ENCODE data around the gene GPC4. TPM values are rescaled to one million over a fixed set of nuclear protein-coding genes. Genes with fewer than 3 reads are reported as not detected.

The GPC4 gene
- total and polyA plus RNA-seq, 2 donors (not counting 1 experiment from before 2014, with no cell fraction given): 2.8 to 3.4 TPM

DNA sequence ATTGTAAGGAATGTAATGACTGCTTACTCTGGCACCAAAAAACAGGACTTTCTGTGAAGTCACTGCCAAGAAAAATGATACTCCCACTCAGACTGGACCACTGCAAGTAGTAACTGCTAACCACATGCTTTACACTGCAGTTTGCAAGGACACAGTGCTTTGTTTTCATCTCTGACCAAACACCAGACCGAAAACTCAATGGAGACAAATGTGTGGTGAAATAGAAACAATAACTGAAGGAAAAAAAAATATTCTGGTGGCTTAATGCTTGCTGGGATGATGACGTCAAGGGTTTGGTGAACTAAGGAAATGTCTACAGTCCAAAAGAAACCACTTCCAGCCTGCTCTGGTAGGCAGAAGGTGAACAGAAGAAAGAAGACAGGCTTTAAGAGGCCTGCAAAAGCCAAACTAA is 13.2 kb downstream of the GPC4 start:
- H3K4me3 ChIP-seq (replicated peaks in 1 of 4; ENCODE audit: control extremely low read depth in 1 of 4, insufficient read depth in 1 of 4, low read depth in 3 of 4, low read length in 4 of 4): no peak overlapping the region
- H3K36me3 ChIP-seq (ENCODE audit: control insufficient read depth, insufficient read depth, low read length): no peaks in the 10 kb centered on the region
- TF ChIP-seq CTCF (conservative IDR thresholded peaks at IDR 0.05 in 1 of 2, IDR thresholded peaks at IDR 0.05 in 1 of 2; ENCODE audit: low read depth in 1 of 2, low read length in 2 of 2) (no peak), EZH2 (IDR thresholded peaks at IDR 0.05; ENCODE audit: low read length, missing control alignments) (no peak)
- no peak overlapping the region for H2AFZ ChIP-seq (ENCODE audit: low read length)
- H3K79me2 ChIP-seq (ENCODE audit: control insufficient read depth, insufficient read depth, low read length): no peaks in the 10 kb centered on the region
- no peaks in the 10 kb centered on the region for H3K4me1 ChIP-seq (ENCODE audit: control insufficient read depth, extremely low read depth, insufficient read depth, low read length)
- H3K27ac ChIP-seq (ENCODE audit: insufficient read depth, low read length): no peak overlapping the region
- no peaks in the 10 kb centered on the region for H3K9me3 ChIP-seq (ENCODE audit: control insufficient read depth, insufficient read depth, low read depth, low read length)
- H3K9ac ChIP-seq (ENCODE audit: insufficient read depth, low read length): no peak overlapping the region
- DNase-seq (ENCODE audit: low read depth in 2 of 2): peak; percentile 61 to 95
- H3K4me2 ChIP-seq (ENCODE audit: extremely low read depth, insufficient read depth, low read length): no peak overlapping the region
- H4K20me1 ChIP-seq (ENCODE audit: control insufficient read depth, extremely low read depth, insufficient read depth, low read length): no peaks in the 10 kb centered on the region
- H3K27me3 ChIP-seq (ENCODE audit: control insufficient read depth, insufficient read depth, low read length): no peaks in the 10 kb centered on the region

DNA sequence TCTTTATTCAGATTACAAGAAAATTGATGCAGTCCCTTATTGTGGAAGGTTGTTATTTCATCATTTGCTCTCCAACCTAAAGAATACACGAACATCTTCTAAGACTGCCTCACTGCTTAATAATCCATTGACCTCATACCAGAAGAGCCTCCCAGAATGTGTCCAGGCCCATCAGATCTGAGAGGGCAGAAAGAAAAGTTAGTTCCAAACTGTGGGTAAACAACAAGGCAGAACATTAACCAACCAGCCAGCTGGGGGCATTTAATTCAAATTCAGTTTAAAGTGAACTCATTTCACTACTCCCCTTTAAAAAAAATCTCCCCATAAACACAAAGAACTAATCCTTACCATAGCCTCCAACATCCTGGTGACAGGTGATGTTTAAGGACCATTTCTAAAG is 13.8 kb downstream of the GPC4 start:
- no peak overlapping the region for H2AFZ ChIP-seq (ENCODE audit: low read length)
- no peak for TF ChIP-seq CTCF (conservative IDR thresholded peaks at IDR 0.05 in 1 of 2, IDR thresholded peaks at IDR 0.05 in 1 of 2; ENCODE audit: low read depth in 1 of 2, low read length in 2 of 2)
- TF ChIP-seq EZH2 (IDR thresholded peaks at IDR 0.05; ENCODE audit: low read length, missing control alignments): no peak
- no peak overlapping the region for H3K4me3 ChIP-seq (replicated peaks in 1 of 4; ENCODE audit: control extremely low read depth in 1 of 4, insufficient read depth in 1 of 4, low read depth in 3 of 4, low read length in 4 of 4)
- H3K27me3 ChIP-seq (ENCODE audit: control insufficient read depth, insufficient read depth, low read length): no peaks in the 10 kb centered on the region
- H3K9me3 ChIP-seq (ENCODE audit: control insufficient read depth, insufficient read depth, low read depth, low read length): no peaks in the 10 kb centered on the region
- no peaks in the 10 kb centered on the region for H4K20me1 ChIP-seq (ENCODE audit: control insufficient read depth, extremely low read depth, insufficient read depth, low read length)
- no peak overlapping the region for H3K9ac ChIP-seq (ENCODE audit: insufficient read depth, low read length)
- H3K36me3 ChIP-seq (ENCODE audit: control insufficient read depth, insufficient read depth, low read length): no peaks in the 10 kb centered on the region
- DNase-seq (ENCODE audit: low read depth in 2 of 2): peak; percentile 6 to 48
- no peak overlapping the region for H3K4me2 ChIP-seq (ENCODE audit: extremely low read depth, insufficient read depth, low read length)
- H3K79me2 ChIP-seq (ENCODE audit: control insufficient read depth, insufficient read depth, low read length): no peaks in the 10 kb centered on the region
- no peak overlapping the region for H3K27ac ChIP-seq (ENCODE audit: insufficient read depth, low read length)
- H3K4me1 ChIP-seq (ENCODE audit: control insufficient read depth, extremely low read depth, insufficient read depth, low read length): no peaks in the 10 kb centered on the region

GRCh38 chrX:133399411-133399810 is 15.9 kb downstream of the GPC4 start:
- H3K9me3 ChIP-seq (ENCODE audit: control insufficient read depth, insufficient read depth, low read depth, low read length): no peaks in the 10 kb centered on the region
- no peaks in the 10 kb centered on the region for H3K27me3 ChIP-seq (ENCODE audit: control insufficient read depth, insufficient read depth, low read length)
- TF ChIP-seq EZH2 (IDR thresholded peaks at IDR 0.05; ENCODE audit: low read length, missing control alignments) (no peak), CTCF (conservative IDR thresholded peaks at IDR 0.05 in 1 of 2, IDR thresholded peaks at IDR 0.05 in 1 of 2; ENCODE audit: low read depth in 1 of 2, low read length in 2 of 2) (no peak)
- H3K4me2 ChIP-seq (ENCODE audit: extremely low read depth, insufficient read depth, low read length): no peak overlapping the region
- H3K79me2 ChIP-seq (ENCODE audit: control insufficient read depth, insufficient read depth, low read length): no peaks in the 10 kb centered on the region
- no peak overlapping the region for H3K9ac ChIP-seq (ENCODE audit: insufficient read depth, low read length)
- DNase-seq (ENCODE audit: low read depth in 2 of 2): no peak
- H4K20me1 ChIP-seq (ENCODE audit: control insufficient read depth, extremely low read depth, insufficient read depth, low read length): no peaks in the 10 kb centered on the region
- no peak overlapping the region for H2AFZ ChIP-seq (ENCODE audit: low read length)
- no peak overlapping the region for H3K4me3 ChIP-seq (replicated peaks in 1 of 4; ENCODE audit: control extremely low read depth in 1 of 4, insufficient read depth in 1 of 4, low read depth in 3 of 4, low read length in 4 of 4)
- H3K27ac ChIP-seq (ENCODE audit: insufficient read depth, low read length): no peak overlapping the region
- no peaks in the 10 kb centered on the region for H3K36me3 ChIP-seq (ENCODE audit: control insufficient read depth, insufficient read depth, low read length)
- no peaks in the 10 kb centered on the region for H3K4me1 ChIP-seq (ENCODE audit: control insufficient read depth, extremely low read depth, insufficient read depth, low read length)

Measured in fibroblast of lung (primary cell).